GM23338 (cell line): ENCODE data around the gene SCAPER. TPM values are rescaled to one million over a fixed set of nuclear protein-coding genes. Genes with fewer than 3 reads are reported as not detected.
"Not testable (repeated sequence)": the region's sequence is repeated elsewhere in the genome, so short reads cannot be mapped to it uniquely, and the experiment has no call there.

Experiments used
- ATAC-seq: fragments of 200-7000 bp; cut with Tn5 transposase; 3 replicates; pipeline ENCODE4 v1.9.1; 2020
- DNase-seq: peaks from one replicate; pipeline ENCODE4 v3.0.0-alpha.2; 2015; ENCODE audit warnings: low spot score
- H2AFZ ChIP-seq: fragments of 200-600 bp; sonication (generic); 2 replicates; pipeline ENCODE4 v1.8.0; 2016; ENCODE audit warnings: antibody characterized with exemption, mild to moderate bottlenecking, moderate library complexity
- H3F3A ChIP-seq: fragments of 200-600 bp; sonication (generic); replicated peaks from 2 replicates; pipeline ENCODE4 v1.8.0; 2017; ENCODE audit warnings: antibody characterized with exemption, mixed run types, low read depth
- H3K27ac ChIP-seq: fragments of 200-600 bp; sonication (generic); 2 replicates; pipeline ENCODE4 v1.6.1; 2016; ENCODE audit warnings: low read depth
- H3K27me3 ChIP-seq: fragments of 200-600 bp; sonication (generic); 2 replicates; pipeline ENCODE4 v1.8.0; 2016; ENCODE audit warnings: mild to moderate bottlenecking, mixed run types, moderate library complexity; ENCODE audit not compliant: insufficient read depth
- H3K36me3 ChIP-seq: fragments of 200-600 bp; sonication (generic); 2 replicates; pipeline ENCODE4 v1.8.0; 2016; ENCODE audit warnings: mild to moderate bottlenecking; ENCODE audit not compliant: insufficient read depth
- H3K4me1 ChIP-seq: fragments of 200-600 bp; sonication (generic); 2 replicates; pipeline ENCODE4 v1.8.0; 2016; ENCODE audit warnings: mild to moderate bottlenecking, moderate library complexity; ENCODE audit not compliant: insufficient read depth
- H3K4me2 ChIP-seq: fragments of 200-600 bp; sonication (generic); 2 replicates; pipeline ENCODE4 v1.7.1; 2017; ENCODE audit warnings: mixed run types
- H3K4me3 ChIP-seq: fragments of 200-600 bp; sonication (generic); 2 replicates; pipeline ENCODE4 v1.6.1; 2016; ENCODE audit warnings: mixed run types
- H3K79me2 ChIP-seq: fragments of 200-600 bp; sonication (generic); replicated peaks from 2 replicates; pipeline ENCODE4 v1.8.0; 2017; ENCODE audit warnings: mild to moderate bottlenecking; ENCODE audit not compliant: insufficient read depth
- H3K9me2 ChIP-seq: fragments of 200-600 bp; sonication (generic); 2 replicates; pipeline ENCODE4 v1.8.0; 2017; ENCODE audit not compliant: insufficient read depth
- H4K20me1 ChIP-seq: fragments of 200-600 bp; sonication (generic); replicated peaks from 2 replicates; pipeline ENCODE4 v1.8.0; 2017; ENCODE audit warnings: mild to moderate bottlenecking; ENCODE audit not compliant: insufficient read depth
- H3K27ac Mint-ChIP-seq: 2 replicates; pipeline ENCODE4 v1.8.0; 2020; ENCODE audit warnings: inconsistent platforms, mild to moderate bottlenecking, moderate library complexity, mixed read lengths
- H3K27me3 Mint-ChIP-seq: 3 replicates; pipeline ENCODE4 v1.8.0; 2022; ENCODE audit warnings: low read depth, mild to moderate bottlenecking, moderate library complexity, mixed read lengths, inconsistent platforms; ENCODE audit not compliant: insufficient read depth, poor library complexity
- H3K36me3 Mint-ChIP-seq: 3 replicates; pipeline ENCODE4 v1.8.0; 2021; ENCODE audit warnings: low read depth, mild to moderate bottlenecking, inconsistent platforms, moderate library complexity, mixed read lengths
- H3K4me1 Mint-ChIP-seq: 3 replicates; pipeline ENCODE4 v1.8.0; 2020; ENCODE audit warnings: mild to moderate bottlenecking, inconsistent platforms, mixed read lengths
- H3K4me3 Mint-ChIP-seq: 3 replicates; pipeline ENCODE4 v1.8.0; 2021; ENCODE audit warnings: moderate library complexity, mild to moderate bottlenecking, inconsistent platforms, mixed read lengths
- H3K9me3 Mint-ChIP-seq: 3 replicates; pipeline ENCODE4 v1.8.0; 2020; ENCODE audit warnings: moderate library complexity, mild to moderate bottlenecking, inconsistent platforms, mixed read lengths
- EZH2 ChIP-seq: fragments of 200-600 bp; sonication (generic); IDR thresholded peaks from one replicate; pipeline ENCODE4 v1.8.0; 2017; ENCODE audit warnings: antibody characterized with exemption, mild to moderate bottlenecking, low read depth; ENCODE audit not compliant: unreplicated experiment
- POLR2AphosphoS5 ChIP-seq: IDR thresholded peaks from 2 replicates; pipeline ENCODE4 v1.6.1; 2016; ENCODE audit warnings: antibody characterized with exemption, low read depth
- ZNF331 ChIP-seq: fragments of 250-450 bp; sonication (Bioruptor Pico); IDR thresholded peaks from 2 replicates; pipeline ENCODE4 v1.5.0; 2020; ENCODE audit warnings: low read depth, mild to moderate bottlenecking, moderate library complexity
- ZNF462 ChIP-seq: fragments of 250-450 bp; sonication (Bioruptor Pico); IDR thresholded peaks from 2 replicates; pipeline ENCODE4 v1.5.0; 2020; ENCODE audit warnings: mild to moderate bottlenecking, moderate library complexity
- polyA plus RNA-seq: library from polyadenylated mRNA; unstranded; fragments of >200 nt; fragmentation: Nextera tagmentation; extraction: Ambion mirVana; gene quantifications from 2 replicates; pipeline ENCODE4 v1.2.1, GENCODE V29; 2016
- total RNA-seq: library from RNA; depleted of rRNA; stranded (reverse); fragments of >200 nt; shearing (Covaris generic); gene quantifications from 2 replicates; pipeline ENCODE4 v1.2.3, GENCODE V29; 2014

SCAPER gene
- total and polyA plus RNA-seq, 2 experiments from 2014 or later, result 9.1 to 17.6 TPM

GRCh38 chr15:76439542-76439941, 465.6 kb downstream of the SCAPER start (continued):
- no peak for TF ChIP-seq ZNF462 (CRISPR knock-in tag)

- H3K27ac Mint-ChIP-seq, result peak overlapping the region; percentile 35; the same call in 1 of the 2 replicates
- H3K4me1 ChIP-seq, result peaks cover 11% of the 10 kb centered on the region
- H3K9me2 ChIP-seq, result no peaks in the 10 kb centered on the region
- H3K79me2 ChIP-seq, result no peaks in the 10 kb centered on the region
- H3K4me3 ChIP-seq, result no peak overlapping the region
- H3K4me2 ChIP-seq, result no peak overlapping the region
- no peak overlapping the region for H2AFZ ChIP-seq
- H3K9me3 Mint-ChIP-seq, result peaks cover 2% of the 10 kb centered on the region; the same call in 1 of the 3 replicates
- peaks cover 6% of the 10 kb centered on the region for H3K36me3 Mint-ChIP-seq
- no peak for TF ChIP-seq ZNF331
- no peak for TF ChIP-seq EZH2
- TF ChIP-seq ZNF462 (CRISPR knock-in tag), result no peak
- TF ChIP-seq POLR2AphosphoS5, result no peak
- no peak overlapping the region for H3K4me3 Mint-ChIP-seq
- H3K27ac ChIP-seq, result no peak overlapping the region
- ATAC-seq (no peak), DNase-seq (peak; percentile 28)
- no peaks in the 10 kb centered on the region for H3K36me3 ChIP-seq
- no peaks in the 10 kb centered on the region for H4K20me1 ChIP-seq
- no peaks in the 10 kb centered on the region for H3F3A ChIP-seq
- H3K27me3 Mint-ChIP-seq, result peaks cover 3% of the 10 kb centered on the region
- no peaks in the 10 kb centered on the region for H3K27me3 ChIP-seq
- H3K4me1 Mint-ChIP-seq, result peaks cover 14% of the 10 kb centered on the region
These were observed 471.2 kb downstream of the SCAPER start for GRCh38 chr15:76433798-76434400.

GRCh38 chr15:76433036-76433435, 472.1 kb downstream of the SCAPER start:
- H3K4me1 ChIP-seq, DNase-seq, H3K4me1 Mint-ChIP-seq, ATAC-seq, H2AFZ ChIP-seq, H3K27ac ChIP-seq, H3F3A ChIP-seq, H3K27me3 Mint-ChIP-seq, H3K9me3 Mint-ChIP-seq, H4K20me1 ChIP-seq, H3K4me3 ChIP-seq, H3K36me3 ChIP-seq, H3K27ac Mint-ChIP-seq, H3K4me3 Mint-ChIP-seq, H3K4me2 ChIP-seq, H3K9me2 ChIP-seq, H3K79me2 ChIP-seq, H3K27me3 ChIP-seq: not testable (repeated sequence)
- H3K36me3 Mint-ChIP-seq, result peaks cover 12% of the 10 kb centered on the region
